Astrocyte (in vitro differentiated cells and primary cell): Measurements from ENCODE around the gene OPN1LW. TPM values are rescaled to one million over a fixed set of nuclear protein-coding genes. Genes with fewer than 3 reads are reported as not detected.
"Not testable (repeated sequence)": the region's sequence is repeated elsewhere in the genome, so short reads cannot be mapped to it uniquely, and the experiment has no call there.

ENCODE experiments used
- DNase-seq: peaks from one replicate; pipeline ENCODE4 v3.0.0-alpha.2; 2010; ENCODE audit warnings: low read depth
- FAIRE-seq: peaks from 2 replicates; lab custom pipeline; 2011; peaks lifted over from hg19 to GRCh38; lab: Jason Lieb, UNC
- H2AFZ ChIP-seq: 2 replicates; pipeline ENCODE4 v1.6.0; 2012; ENCODE audit warnings: low read depth, low read length, inconsistent platforms
- H3K27ac ChIP-seq: 2 replicates; pipeline ENCODE4 v1.5.1; 2011; ENCODE audit warnings: low read depth, low read length, inconsistent platforms
- H3K27me3 ChIP-seq: 2 replicates; pipeline ENCODE4 v1.6.0; 2011; ENCODE audit warnings: low read length, inconsistent platforms; ENCODE audit not compliant: insufficient read depth
- H3K36me3 ChIP-seq: 2 replicates; pipeline ENCODE4 v1.5.1; 2011; ENCODE audit warnings: low read length, inconsistent platforms; ENCODE audit not compliant: insufficient read depth
- H3K4me1 ChIP-seq: 2 replicates; pipeline ENCODE4 v1.5.1; 2011; ENCODE audit warnings: low read length, inconsistent platforms; ENCODE audit not compliant: insufficient read depth
- H3K4me2 ChIP-seq: 2 replicates; pipeline ENCODE4 v1.6.0; 2012; ENCODE audit warnings: low read length, inconsistent platforms
- H3K4me3 ChIP-seq: 2 replicates; pipeline ENCODE4 v1.5.1; 2011; ENCODE audit warnings: low read depth, mild to moderate bottlenecking, low read length, inconsistent platforms; ENCODE audit not compliant: insufficient read depth
- H3K79me2 ChIP-seq: 2 replicates; pipeline ENCODE4 v1.6.0; 2012; ENCODE audit warnings: mild to moderate bottlenecking, low read length, inconsistent platforms; ENCODE audit not compliant: insufficient read depth
- H3K9ac ChIP-seq: 2 replicates; pipeline ENCODE4 v1.6.0; 2012; ENCODE audit warnings: mild to moderate bottlenecking, low read length, inconsistent platforms
- H3K9me3 ChIP-seq: 2 replicates; pipeline ENCODE4 v1.5.1; 2012; ENCODE audit warnings: low read depth, mild to moderate bottlenecking, low read length, inconsistent platforms; ENCODE audit not compliant: insufficient read depth
- H4K20me1 ChIP-seq: 2 replicates; pipeline ENCODE4 v1.6.0; 2012; ENCODE audit warnings: low read length, inconsistent platforms; ENCODE audit not compliant: insufficient read depth
- H3K27ac Mint-ChIP-seq: one replicate; pipeline ENCODE4 v1.8.0; 2021; ENCODE audit warnings: mild to moderate bottlenecking, mixed read lengths; ENCODE audit not compliant: unreplicated experiment
- H3K27me3 Mint-ChIP-seq: one replicate; pipeline ENCODE4 v1.8.0; 2021; ENCODE audit warnings: low read depth, mixed read lengths; ENCODE audit not compliant: unreplicated experiment
- H3K36me3 Mint-ChIP-seq: one replicate; pipeline ENCODE4 v1.8.0; 2021; ENCODE audit warnings: low read depth, mixed read lengths; ENCODE audit not compliant: unreplicated experiment
- H3K4me1 Mint-ChIP-seq: one replicate; pipeline ENCODE4 v1.8.0; 2021; ENCODE audit warnings: low read depth, mixed read lengths; ENCODE audit not compliant: unreplicated experiment
- H3K4me3 Mint-ChIP-seq: one replicate; pipeline ENCODE4 v1.8.0; 2021; ENCODE audit warnings: mild to moderate bottlenecking, moderate library complexity, mixed read lengths; ENCODE audit not compliant: unreplicated experiment
- H3K9me3 Mint-ChIP-seq: one replicate; pipeline ENCODE4 v1.8.0; 2021; ENCODE audit warnings: mild to moderate bottlenecking, mixed read lengths; ENCODE audit not compliant: unreplicated experiment
- EZH2 ChIP-seq: IDR thresholded peaks from 2 replicates; pipeline ENCODE4 v1.6.1; 2012; ENCODE audit warnings: mild to moderate bottlenecking, low read length, inconsistent platforms; ENCODE audit not compliant: insufficient read depth
- total RNA-seq: library from RNA; stranded (reverse); gene quantifications from 2 replicates; pipeline ENCODE4 v1.2.1, GENCODE V29; 2021
- TF ChIP-seq, protein P1 (sequence below): IDR thresholded peaks from 2 replicates; pipeline ENCODE4 v1.5.1; 2011; ENCODE audit warnings: low read depth, mild to moderate bottlenecking, inconsistent platforms, low read length, moderate library complexity; ENCODE audit not compliant: insufficient read depth

OPN1LW gene
- total RNA-seq, 1 donor from 2014 or later, result not detected

DNA sequence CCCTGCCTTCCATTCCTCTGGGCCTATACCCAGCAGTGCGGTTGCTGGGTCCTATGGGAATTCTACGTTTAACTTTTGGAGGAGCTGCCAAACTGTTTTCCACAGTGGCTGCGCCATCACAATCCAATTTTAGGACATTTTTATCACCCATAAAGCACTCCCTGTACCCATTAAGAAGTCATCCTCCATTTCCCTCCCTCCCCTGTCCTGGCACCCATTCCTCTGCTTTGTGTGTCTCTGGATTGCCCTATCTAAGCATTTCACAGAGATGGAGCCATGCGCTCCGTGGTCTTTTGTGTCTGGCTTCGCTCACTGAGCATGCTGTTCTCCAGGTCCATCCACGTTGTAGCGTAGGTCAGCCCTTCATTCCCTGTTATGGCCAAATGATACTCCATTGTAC, 1.7 kb upstream of the OPN1LW start:
- Mint-ChIP-seq H3K4me1 (no peaks in the 10 kb centered on the region), H3K4me3 (no peak overlapping the region), H3K9me3 (no peaks in the 10 kb centered on the region), H3K27ac (no peak overlapping the region), H3K27me3 (peaks cover 23% of the 10 kb centered on the region), H3K36me3 (no peaks in the 10 kb centered on the region)
- Histone ChIP-seq H3K9me3 (no peaks in the 10 kb centered on the region), H3K9ac (no peak overlapping the region), H3K4me3 (no peak overlapping the region), H3K36me3 (no peaks in the 10 kb centered on the region), H3K4me1 (no peaks in the 10 kb centered on the region), H2AFZ (no peak overlapping the region), H3K79me2 (no peaks in the 10 kb centered on the region), H3K4me2 (no peak overlapping the region), H3K27ac (no peak overlapping the region), H4K20me1 (no peaks in the 10 kb centered on the region), H3K27me3 (no peaks in the 10 kb centered on the region)
- TF ChIP-seq EZH2, result no peak
- TF ChIP-seq, protein P1, sequence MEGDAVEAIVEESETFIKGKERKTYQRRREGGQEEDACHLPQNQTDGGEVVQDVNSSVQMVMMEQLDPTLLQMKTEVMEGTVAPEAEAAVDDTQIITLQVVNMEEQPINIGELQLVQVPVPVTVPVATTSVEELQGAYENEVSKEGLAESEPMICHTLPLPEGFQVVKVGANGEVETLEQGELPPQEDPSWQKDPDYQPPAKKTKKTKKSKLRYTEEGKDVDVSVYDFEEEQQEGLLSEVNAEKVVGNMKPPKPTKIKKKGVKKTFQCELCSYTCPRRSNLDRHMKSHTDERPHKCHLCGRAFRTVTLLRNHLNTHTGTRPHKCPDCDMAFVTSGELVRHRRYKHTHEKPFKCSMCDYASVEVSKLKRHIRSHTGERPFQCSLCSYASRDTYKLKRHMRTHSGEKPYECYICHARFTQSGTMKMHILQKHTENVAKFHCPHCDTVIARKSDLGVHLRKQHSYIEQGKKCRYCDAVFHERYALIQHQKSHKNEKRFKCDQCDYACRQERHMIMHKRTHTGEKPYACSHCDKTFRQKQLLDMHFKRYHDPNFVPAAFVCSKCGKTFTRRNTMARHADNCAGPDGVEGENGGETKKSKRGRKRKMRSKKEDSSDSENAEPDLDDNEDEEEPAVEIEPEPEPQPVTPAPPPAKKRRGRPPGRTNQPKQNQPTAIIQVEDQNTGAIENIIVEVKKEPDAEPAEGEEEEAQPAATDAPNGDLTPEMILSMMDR, result no peak
- no peak for FAIRE-seq
- no peak for DNase-seq

DNA sequence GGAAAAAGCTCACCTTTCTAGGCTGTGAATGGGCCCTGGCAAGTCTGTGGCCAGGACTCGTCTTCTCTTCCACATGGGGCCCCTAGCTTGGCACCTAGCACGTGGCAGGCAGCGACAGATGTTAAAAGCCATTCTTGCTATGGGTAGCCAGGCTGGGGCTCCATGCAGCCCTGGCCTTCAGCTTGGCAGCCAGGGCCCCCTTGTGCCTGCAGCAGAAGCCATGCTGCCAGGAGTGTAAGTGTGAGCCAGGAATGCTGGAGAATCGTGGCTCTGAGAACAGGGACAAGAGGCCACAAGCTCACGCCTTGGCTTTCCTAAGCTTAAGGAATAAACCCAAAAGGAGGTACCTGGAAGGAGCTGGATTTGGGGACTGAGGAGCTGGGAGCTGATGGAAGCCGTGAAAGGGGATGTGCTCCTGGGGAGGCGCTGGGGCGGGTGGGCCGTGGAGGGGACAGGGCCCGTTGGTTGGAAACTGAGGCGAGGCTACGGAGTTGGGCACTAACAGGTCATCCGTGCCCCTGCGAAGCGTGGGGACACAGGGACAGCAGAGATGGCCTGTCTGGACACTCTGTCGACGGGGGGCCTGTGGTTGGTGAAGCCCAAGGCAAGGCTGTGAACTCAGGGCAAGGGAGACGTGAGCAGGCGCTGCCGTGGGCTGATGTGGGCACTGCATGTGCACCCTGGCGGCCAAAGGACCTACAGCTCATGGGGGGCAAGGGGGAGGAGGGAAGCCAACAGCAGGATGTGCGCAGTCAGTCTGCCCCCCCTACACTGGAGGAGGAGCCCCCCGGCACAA, 895 bp upstream of the OPN1LW start:
- no peaks in the 10 kb centered on the region for H3K4me1 Mint-ChIP-seq
- H3K36me3 Mint-ChIP-seq, result no peaks in the 10 kb centered on the region
- H3K4me1 ChIP-seq, result no peaks in the 10 kb centered on the region
- H3K4me3 Mint-ChIP-seq, result no peak overlapping the region
- no peak overlapping the region for H3K4me3 ChIP-seq
- no peaks in the 10 kb centered on the region for H3K9me3 ChIP-seq
- peaks cover 23% of the 10 kb centered on the region for H3K27me3 Mint-ChIP-seq
- H2AFZ ChIP-seq, result no peak overlapping the region
- H3K27ac Mint-ChIP-seq, result no peak overlapping the region
- H3K79me2 ChIP-seq, result no peaks in the 10 kb centered on the region
- H3K27me3 ChIP-seq, result no peaks in the 10 kb centered on the region
- H3K9me3 Mint-ChIP-seq, result no peaks in the 10 kb centered on the region
- DNase-seq, result no peak
- TF ChIP-seq, protein P1, result no peak
- TF ChIP-seq EZH2, result no peak
- no peak overlapping the region for H3K9ac ChIP-seq
- H3K27ac ChIP-seq, result no peak overlapping the region
- no peaks in the 10 kb centered on the region for H4K20me1 ChIP-seq
- H3K4me2 ChIP-seq, result no peak overlapping the region
- no peak for FAIRE-seq
- H3K36me3 ChIP-seq, result no peaks in the 10 kb centered on the region

DNA sequence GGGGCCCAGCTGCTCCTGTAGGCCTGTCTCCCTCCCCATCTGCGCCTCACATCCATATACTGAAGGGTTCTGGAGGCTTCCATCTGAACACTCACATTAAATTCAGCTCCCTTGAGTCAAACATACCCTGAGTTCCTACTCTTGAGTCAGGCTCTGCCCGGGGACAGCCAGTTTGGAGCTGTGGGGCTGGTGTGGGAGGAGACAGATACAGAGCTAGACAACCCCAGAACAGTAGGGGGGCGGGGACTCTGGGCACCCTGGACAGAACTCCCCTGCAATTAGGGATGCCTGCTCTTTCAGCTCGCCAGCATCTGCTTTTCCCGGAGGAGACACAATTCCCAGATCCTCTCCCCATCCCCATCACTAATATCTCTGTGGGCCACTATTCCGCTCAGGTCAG, 7.0 kb downstream of the OPN1LW start:
- not testable (repeated sequence) for H3K4me3 ChIP-seq, H3K4me1 Mint-ChIP-seq, H4K20me1 ChIP-seq, H2AFZ ChIP-seq, H3K27me3 Mint-ChIP-seq, H3K36me3 Mint-ChIP-seq, H3K9ac ChIP-seq, H3K79me2 ChIP-seq, H3K4me2 ChIP-seq, H3K4me1 ChIP-seq, H3K27me3 ChIP-seq, H3K9me3 ChIP-seq, H3K27ac ChIP-seq, H3K9me3 Mint-ChIP-seq, H3K36me3 ChIP-seq, FAIRE-seq, DNase-seq, H3K4me3 Mint-ChIP-seq, H3K27ac Mint-ChIP-seq

DNA sequence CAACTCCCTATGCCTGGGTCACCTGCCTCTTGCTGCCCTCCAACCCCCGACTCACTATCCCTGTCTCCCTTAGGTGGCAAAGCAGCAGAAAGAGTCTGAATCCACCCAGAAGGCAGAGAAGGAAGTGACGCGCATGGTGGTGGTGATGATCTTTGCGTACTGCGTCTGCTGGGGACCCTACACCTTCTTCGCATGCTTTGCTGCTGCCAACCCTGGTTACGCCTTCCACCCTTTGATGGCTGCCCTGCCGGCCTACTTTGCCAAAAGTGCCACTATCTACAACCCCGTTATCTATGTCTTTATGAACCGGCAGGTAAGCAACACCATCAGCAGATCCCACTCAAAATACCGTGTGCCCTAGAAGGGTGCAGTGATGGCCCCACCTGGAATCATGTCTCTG, 12.2 kb downstream of the OPN1LW start:
- H3K27ac Mint-ChIP-seq, H3K79me2 ChIP-seq, H3K9me3 Mint-ChIP-seq, H3K9me3 ChIP-seq, H3K27me3 ChIP-seq, H3K4me1 Mint-ChIP-seq, H2AFZ ChIP-seq, H3K9ac ChIP-seq, H3K4me1 ChIP-seq, FAIRE-seq, H3K27me3 Mint-ChIP-seq, H3K27ac ChIP-seq, H3K36me3 Mint-ChIP-seq, DNase-seq, H4K20me1 ChIP-seq, H3K4me3 ChIP-seq, H3K4me3 Mint-ChIP-seq, H3K4me2 ChIP-seq, H3K36me3 ChIP-seq: not testable (repeated sequence)

DNA sequence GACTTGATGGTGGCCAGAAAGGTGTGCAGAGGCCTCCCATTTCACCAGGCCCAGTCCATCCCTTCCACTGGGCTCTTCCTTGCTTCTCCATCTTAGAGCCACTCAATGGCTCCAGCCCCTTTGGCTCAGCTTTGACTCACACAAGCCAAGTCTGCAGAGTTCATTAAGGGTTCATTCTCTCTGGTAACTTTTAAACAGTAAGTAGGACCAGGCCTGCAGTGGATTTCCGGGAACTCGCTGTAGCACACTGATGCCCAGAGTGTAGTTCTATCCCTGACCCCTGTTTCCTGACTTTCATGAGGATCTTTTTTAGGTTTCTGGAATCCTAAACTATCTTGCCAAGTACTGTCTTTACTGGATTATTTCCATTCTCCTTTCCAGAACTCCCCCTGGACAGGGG, 13.2 kb downstream of the OPN1LW start:
- not testable (repeated sequence) for H3K27me3 Mint-ChIP-seq

More for the DNA sequence above, 13.2 kb downstream of the OPN1LW start:
- H3K4me2 ChIP-seq, H3K27ac ChIP-seq, H3K27ac Mint-ChIP-seq, H3K9me3 Mint-ChIP-seq, H3K36me3 ChIP-seq, H3K79me2 ChIP-seq, FAIRE-seq, H4K20me1 ChIP-seq, H3K4me3 ChIP-seq, H2AFZ ChIP-seq, H3K27me3 ChIP-seq, H3K9me3 ChIP-seq, H3K36me3 Mint-ChIP-seq, H3K9ac ChIP-seq, DNase-seq, H3K4me1 Mint-ChIP-seq, H3K4me1 ChIP-seq, H3K4me3 Mint-ChIP-seq: not testable (repeated sequence)
